H9 (cell line): ENCODE measurements around the gene CEP192. TPM values are rescaled to one million over a fixed set of nuclear protein-coding genes. Genes with fewer than 3 reads are reported as not detected.

Experiments used
- DNase-seq: peaks from one replicate; pipeline ENCODE4 v3.0.0-alpha.2; 2017
- H2AFZ ChIP-seq: one replicate; pipeline ENCODE4 v1.6.1; 2013; ENCODE audit warnings: mild to moderate bottlenecking, low read length, control low read depth, moderate library complexity
- H2AK5ac ChIP-seq: 2 replicates; pipeline ENCODE4 v1.6.1; 2013; ENCODE audit warnings: low read length, control low read depth, mixed read lengths; ENCODE audit not compliant: insufficient read length
- H2BK120ac ChIP-seq: one replicate; pipeline ENCODE4 v1.6.1; 2013; ENCODE audit warnings: low read depth, mild to moderate bottlenecking, low read length, control low read depth, inconsistent platforms; ENCODE audit not compliant: poor library complexity, severe bottlenecking
- H2BK12ac ChIP-seq: 2 replicates; pipeline ENCODE4 v1.6.1; 2013; ENCODE audit warnings: low read length, control low read depth, mixed read lengths, low read depth; ENCODE audit not compliant: insufficient read length
- H2BK15ac ChIP-seq: 2 replicates; pipeline ENCODE4 v1.6.1; 2013; ENCODE audit warnings: low read depth, low read length, control low read depth
- H2BK20ac ChIP-seq: one replicate; pipeline ENCODE4 v1.6.1; 2013; ENCODE audit warnings: low read depth, mild to moderate bottlenecking, low read length, control low read depth, inconsistent platforms; ENCODE audit not compliant: poor library complexity, severe bottlenecking
- H2BK5ac ChIP-seq: 2 replicates; pipeline ENCODE4 v1.6.1; 2013; ENCODE audit warnings: low read length, control low read depth, mixed read lengths; ENCODE audit not compliant: insufficient read length
- H3K14ac ChIP-seq: 2 replicates; pipeline ENCODE4 v1.6.1; 2013; ENCODE audit warnings: low read length, control low read depth; ENCODE audit not compliant: insufficient read depth
- H3K18ac ChIP-seq: 2 replicates; pipeline ENCODE4 v1.6.1; 2013; ENCODE audit warnings: low read depth, mild to moderate bottlenecking, mixed read lengths, low read length, control low read depth; ENCODE audit not compliant: insufficient read length
- H3K23ac ChIP-seq: 2 replicates; pipeline ENCODE4 v1.6.1; 2013; ENCODE audit warnings: low read length, control low read depth, mixed read lengths, low read depth; ENCODE audit not compliant: insufficient read length
- H3K23me2 ChIP-seq: 2 replicates; pipeline ENCODE4 v1.6.1; 2013; ENCODE audit warnings: low read depth, mild to moderate bottlenecking, mixed read lengths, low read length, control low read depth; ENCODE audit not compliant: insufficient read length, poor library complexity, severe bottlenecking
- H3K27ac ChIP-seq: 2 replicates; pipeline ENCODE4 v1.5.1; 2013; ENCODE audit warnings: low read length, control low read depth, mixed read lengths, low read depth; ENCODE audit not compliant: insufficient read length
- H3K27me3 ChIP-seq: 2 replicates; pipeline ENCODE4 v1.6.1; 2013; ENCODE audit warnings: low read length, control low read depth, inconsistent platforms; ENCODE audit not compliant: insufficient read depth
- H3K4ac ChIP-seq: 2 replicates; pipeline ENCODE4 v1.6.1; 2013; ENCODE audit warnings: low read depth, mild to moderate bottlenecking, control low read depth, inconsistent platforms, low read length, moderate library complexity
- H3K4me1 ChIP-seq: 2 replicates; pipeline ENCODE4 v1.6.1; 2013; ENCODE audit warnings: low read length, control low read depth, inconsistent platforms; ENCODE audit not compliant: insufficient read depth
- H3K4me2 ChIP-seq: 2 replicates; pipeline ENCODE4 v1.6.1; 2013; ENCODE audit warnings: low read length, control low read depth, mixed read lengths; ENCODE audit not compliant: insufficient read length, insufficient read depth
- H3K56ac ChIP-seq: 2 replicates; pipeline ENCODE4 v1.6.1; 2013; ENCODE audit warnings: low read depth, mild to moderate bottlenecking, mixed read lengths, low read length, control low read depth; ENCODE audit not compliant: insufficient read length
- H3K79me1 ChIP-seq: 2 replicates; pipeline ENCODE4 v1.6.1; 2013; ENCODE audit warnings: low read depth, mild to moderate bottlenecking, moderate library complexity, low read length, control low read depth, inconsistent platforms; ENCODE audit not compliant: insufficient read depth, poor library complexity, severe bottlenecking
- H3K79me2 ChIP-seq: 2 replicates; pipeline ENCODE4 v1.6.1; 2013; ENCODE audit warnings: low read length, control low read depth, inconsistent platforms; ENCODE audit not compliant: insufficient read depth
- H3K9ac ChIP-seq: 2 replicates; pipeline ENCODE4 v1.6.1; 2013; ENCODE audit warnings: low read length, control low read depth, mixed read lengths; ENCODE audit not compliant: insufficient read length; ENCODE audit errors: extremely low read depth
- H3K9me3 ChIP-seq: one replicate; pipeline ENCODE4 v1.6.1; 2013; ENCODE audit warnings: low read depth, low read length, inconsistent platforms; ENCODE audit not compliant: control insufficient read depth
- H3T11ph ChIP-seq: one replicate; pipeline ENCODE4 v1.6.1; 2013; ENCODE audit warnings: mild to moderate bottlenecking, low read length, control low read depth, inconsistent platforms
- H4K20me1 ChIP-seq: one replicate; pipeline ENCODE4 v1.6.1; 2013; ENCODE audit not compliant: control insufficient read depth, insufficient read length, insufficient read depth
- H4K5ac ChIP-seq: 2 replicates; pipeline ENCODE4 v1.6.1; 2013; ENCODE audit warnings: low read depth, mild to moderate bottlenecking, mixed read lengths, low read length, control low read depth; ENCODE audit not compliant: insufficient read length
- H4K8ac ChIP-seq: replicated peaks from 2 replicates; pipeline ENCODE4 v1.6.1; 2013; ENCODE audit warnings: low read length, control low read depth, mixed read lengths, low read depth; ENCODE audit not compliant: insufficient read length
- H4K91ac ChIP-seq: 2 replicates; pipeline ENCODE4 v1.6.1; 2013; ENCODE audit warnings: low read depth, mild to moderate bottlenecking, moderate library complexity, mixed read lengths, low read length, control low read depth; ENCODE audit not compliant: insufficient read length
- H3K27ac Mint-ChIP-seq, 3 experiments: 2 replicates in 2 of 3; 3 replicates in 1 of 3; pipeline ENCODE4 v1.8.0; 2020 to 2021; ENCODE audit warnings: mixed read lengths in 3 of 3, mild to moderate bottlenecking in 1 of 3, moderate library complexity in 1 of 3
- H3K27me3 Mint-ChIP-seq: 2 replicates; pipeline ENCODE4 v1.8.0; 2021; ENCODE audit warnings: low read depth, mild to moderate bottlenecking, moderate library complexity, mixed read lengths
- H3K36me3 Mint-ChIP-seq, 3 experiments: 2 replicates in 2 of 3; 3 replicates in 1 of 3; pipeline ENCODE4 v1.8.0; 2020 to 2021; ENCODE audit warnings: low read depth in 3 of 3, mixed read lengths in 3 of 3; ENCODE audit not compliant: insufficient read depth in 1 of 3
- H3K4me1 Mint-ChIP-seq, 2 experiments: 2 replicates each; pipeline ENCODE4 v1.8.0; 2020; ENCODE audit warnings: mixed read lengths in 2 of 2
- H3K4me3 Mint-ChIP-seq, 2 experiments: 2 replicates in 1 of 2; 3 replicates in 1 of 2; pipeline ENCODE4 v1.8.0; 2020 to 2021; ENCODE audit warnings: mild to moderate bottlenecking in 2 of 2, mixed read lengths in 2 of 2, moderate library complexity in 1 of 2
- H3K9me3 Mint-ChIP-seq, 2 experiments: 2 replicates in 1 of 2; 3 replicates in 1 of 2; pipeline ENCODE4 v1.8.0; 2020; ENCODE audit warnings: mild to moderate bottlenecking in 2 of 2, mixed read lengths in 2 of 2, moderate library complexity in 1 of 2
- WGBS: extraction: QIAGEN DNeasy Blood & Tissue Kit; methylation state at CpG from one replicate; pipeline ENCODE4 v1.1.7; 2013; ENCODE audit warnings: missing lambda C conversion rate, low lambda C conversion rate, mixed read lengths; ENCODE audit not compliant: insufficient read length; ENCODE audit errors: extremely low coverage; 5-methylcytosine and 5-hydroxymethylcytosine counted together
- total RNA-seq: library from RNA; stranded (reverse); gene quantifications from 2 replicates; pipeline ENCODE4 v1.2.1, GENCODE V29; 2021
- TF ChIP-seq, protein P1 (sequence below): fragments of 200-600 bp; sonication (generic); conservative IDR thresholded peaks from 3 replicates; pipeline ENCODE4 v1.8.0; 2021; ENCODE audit warnings: antibody characterized with exemption, mild to moderate bottlenecking

CEP192 gene
- total RNA-seq, 1 experiment from 2014 or later: 23.5 TPM

DNA sequence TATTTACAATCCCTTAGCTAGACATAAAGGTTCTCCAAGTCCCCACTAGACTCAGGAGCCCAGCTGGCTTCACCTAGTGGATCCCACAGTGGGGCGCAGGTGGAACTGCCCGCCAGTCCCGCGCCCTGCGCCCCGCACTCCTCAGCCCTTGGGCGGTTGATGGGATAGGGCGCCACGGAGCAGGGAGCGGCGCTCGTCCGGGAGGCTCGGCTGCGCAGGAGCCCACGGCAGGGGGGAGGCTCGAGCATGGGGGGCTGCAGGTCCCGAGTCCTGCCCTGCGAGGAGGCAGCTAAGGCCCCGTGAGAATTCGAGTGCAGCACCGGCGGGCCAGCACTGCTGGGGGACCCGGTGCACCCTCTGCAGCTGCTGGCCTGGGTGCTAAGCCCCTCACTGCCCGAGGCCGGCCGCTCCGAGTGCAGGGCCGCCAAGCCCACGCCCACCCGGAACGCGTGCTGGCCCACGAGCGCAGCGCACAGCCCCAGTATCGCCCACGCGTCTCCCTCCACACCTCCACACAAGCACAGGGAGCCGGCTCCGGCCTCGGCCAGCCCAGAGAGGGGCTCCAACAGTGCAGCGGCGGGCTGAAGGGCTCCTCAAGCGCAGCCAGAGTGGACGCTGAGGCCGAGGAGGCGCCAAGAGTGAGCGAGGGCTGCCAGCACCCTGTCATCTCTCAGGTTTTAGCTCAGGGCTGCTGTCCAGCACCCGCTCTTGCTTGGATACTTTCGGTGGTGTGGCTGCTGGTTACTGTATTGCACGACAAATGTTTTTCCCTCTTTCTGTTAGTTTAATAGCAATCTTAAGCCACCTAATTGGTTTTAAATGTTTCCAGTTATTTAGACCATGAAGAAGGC, 143.6 kb downstream of the CEP192 start:
- TF ChIP-seq, protein P1, sequence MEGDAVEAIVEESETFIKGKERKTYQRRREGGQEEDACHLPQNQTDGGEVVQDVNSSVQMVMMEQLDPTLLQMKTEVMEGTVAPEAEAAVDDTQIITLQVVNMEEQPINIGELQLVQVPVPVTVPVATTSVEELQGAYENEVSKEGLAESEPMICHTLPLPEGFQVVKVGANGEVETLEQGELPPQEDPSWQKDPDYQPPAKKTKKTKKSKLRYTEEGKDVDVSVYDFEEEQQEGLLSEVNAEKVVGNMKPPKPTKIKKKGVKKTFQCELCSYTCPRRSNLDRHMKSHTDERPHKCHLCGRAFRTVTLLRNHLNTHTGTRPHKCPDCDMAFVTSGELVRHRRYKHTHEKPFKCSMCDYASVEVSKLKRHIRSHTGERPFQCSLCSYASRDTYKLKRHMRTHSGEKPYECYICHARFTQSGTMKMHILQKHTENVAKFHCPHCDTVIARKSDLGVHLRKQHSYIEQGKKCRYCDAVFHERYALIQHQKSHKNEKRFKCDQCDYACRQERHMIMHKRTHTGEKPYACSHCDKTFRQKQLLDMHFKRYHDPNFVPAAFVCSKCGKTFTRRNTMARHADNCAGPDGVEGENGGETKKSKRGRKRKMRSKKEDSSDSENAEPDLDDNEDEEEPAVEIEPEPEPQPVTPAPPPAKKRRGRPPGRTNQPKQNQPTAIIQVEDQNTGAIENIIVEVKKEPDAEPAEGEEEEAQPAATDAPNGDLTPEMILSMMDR: no peak
- Mint-ChIP-seq H3K4me1 (peaks cover 7 to 9% of the 10 kb centered on the region in 2 experiments; a peak in 3 of 4 replicates), H3K4me3 (no peak overlapping the region), H3K27ac (0 out of 7 replicates have a peak overlapping the region, but pooled peaks of 1 of the 3 experiments have one; percentile 27), H3K27me3 (peaks cover 53% of the 10 kb centered on the region), H3K36me3 (peaks cover 9 to 21% (median 11%) of the 10 kb centered on the region in 3 experiments), H3K9me3 (peaks cover 16 to 19% of the 10 kb centered on the region in 2 experiments)
- H3K27ac ChIP-seq: no peak overlapping the region
- no peaks in the 10 kb centered on the region for H3K9me3 ChIP-seq
- no CpG with 5 or more reads among the region's 52 CpGs for WGBS
- H2AFZ ChIP-seq: no peak overlapping the region
- H3K56ac ChIP-seq: no peak overlapping the region
- no peak overlapping the region for H2BK15ac ChIP-seq
- H2BK12ac ChIP-seq: no peak overlapping the region
- no peak overlapping the region for H3T11ph ChIP-seq
- peaks cover 4% of the 10 kb centered on the region; the same call in 1 of the 2 replicates for H3K27me3 ChIP-seq
- no peaks in the 10 kb centered on the region for H3K79me1 ChIP-seq
- H4K5ac ChIP-seq: no peak overlapping the region
- DNase-seq: no peak
- no peak overlapping the region for H2BK120ac ChIP-seq
- no peak overlapping the region for H2AK5ac ChIP-seq
- H3K14ac ChIP-seq: no peak overlapping the region
- H3K18ac ChIP-seq: no peak overlapping the region
- no peak overlapping the region for H3K9ac ChIP-seq
- no peak overlapping the region for H3K4me2 ChIP-seq
- H2BK20ac ChIP-seq: no peak overlapping the region
- no peak overlapping the region for H4K91ac ChIP-seq
- H3K4ac ChIP-seq: no peak overlapping the region
- no peaks in the 10 kb centered on the region for H3K4me1 ChIP-seq
- peaks cover 8% of the 10 kb centered on the region for H3K23me2 ChIP-seq
- H3K79me2 ChIP-seq: no peaks in the 10 kb centered on the region
- no peak overlapping the region for H3K23ac ChIP-seq
- no peak overlapping the region for H4K8ac ChIP-seq
- H2BK5ac ChIP-seq: no peak overlapping the region
- no peaks in the 10 kb centered on the region for H4K20me1 ChIP-seq
